H9 (cell line): ENCODE results near the gene CTIF. TPM values are rescaled to one million over a fixed set of nuclear protein-coding genes. Genes with fewer than 3 reads are reported as not detected.

ENCODE experiments used
- DNase-seq: peaks from one replicate; pipeline ENCODE4 v3.0.0-alpha.2; 2017
- H2AFZ ChIP-seq: one replicate; pipeline ENCODE4 v1.6.1; 2013; ENCODE audit warnings: mild to moderate bottlenecking, low read length, control low read depth, moderate library complexity
- H2AK5ac ChIP-seq: 2 replicates; pipeline ENCODE4 v1.6.1; 2013; ENCODE audit warnings: low read length, control low read depth, mixed read lengths; ENCODE audit not compliant: insufficient read length
- H2BK120ac ChIP-seq: one replicate; pipeline ENCODE4 v1.6.1; 2013; ENCODE audit warnings: low read depth, mild to moderate bottlenecking, low read length, control low read depth, inconsistent platforms; ENCODE audit not compliant: poor library complexity, severe bottlenecking
- H2BK12ac ChIP-seq: 2 replicates; pipeline ENCODE4 v1.6.1; 2013; ENCODE audit warnings: low read length, control low read depth, mixed read lengths, low read depth; ENCODE audit not compliant: insufficient read length
- H2BK15ac ChIP-seq: 2 replicates; pipeline ENCODE4 v1.6.1; 2013; ENCODE audit warnings: low read depth, low read length, control low read depth
- H2BK20ac ChIP-seq: one replicate; pipeline ENCODE4 v1.6.1; 2013; ENCODE audit warnings: low read depth, mild to moderate bottlenecking, low read length, control low read depth, inconsistent platforms; ENCODE audit not compliant: poor library complexity, severe bottlenecking
- H2BK5ac ChIP-seq: 2 replicates; pipeline ENCODE4 v1.6.1; 2013; ENCODE audit warnings: low read length, control low read depth, mixed read lengths; ENCODE audit not compliant: insufficient read length
- H3K14ac ChIP-seq: 2 replicates; pipeline ENCODE4 v1.6.1; 2013; ENCODE audit warnings: low read length, control low read depth; ENCODE audit not compliant: insufficient read depth
- H3K18ac ChIP-seq: 2 replicates; pipeline ENCODE4 v1.6.1; 2013; ENCODE audit warnings: low read depth, mild to moderate bottlenecking, mixed read lengths, low read length, control low read depth; ENCODE audit not compliant: insufficient read length
- H3K23ac ChIP-seq: 2 replicates; pipeline ENCODE4 v1.6.1; 2013; ENCODE audit warnings: low read length, control low read depth, mixed read lengths, low read depth; ENCODE audit not compliant: insufficient read length
- H3K23me2 ChIP-seq: 2 replicates; pipeline ENCODE4 v1.6.1; 2013; ENCODE audit warnings: low read depth, mild to moderate bottlenecking, mixed read lengths, low read length, control low read depth; ENCODE audit not compliant: insufficient read length, poor library complexity, severe bottlenecking
- H3K27ac ChIP-seq: 2 replicates; pipeline ENCODE4 v1.5.1; 2013; ENCODE audit warnings: low read length, control low read depth, mixed read lengths, low read depth; ENCODE audit not compliant: insufficient read length
- H3K27me3 ChIP-seq: 2 replicates; pipeline ENCODE4 v1.6.1; 2013; ENCODE audit warnings: low read length, control low read depth, inconsistent platforms; ENCODE audit not compliant: insufficient read depth
- H3K4ac ChIP-seq: 2 replicates; pipeline ENCODE4 v1.6.1; 2013; ENCODE audit warnings: low read depth, mild to moderate bottlenecking, control low read depth, inconsistent platforms, low read length, moderate library complexity
- H3K4me1 ChIP-seq: 2 replicates; pipeline ENCODE4 v1.6.1; 2013; ENCODE audit warnings: low read length, control low read depth, inconsistent platforms; ENCODE audit not compliant: insufficient read depth
- H3K4me2 ChIP-seq: 2 replicates; pipeline ENCODE4 v1.6.1; 2013; ENCODE audit warnings: low read length, control low read depth, mixed read lengths; ENCODE audit not compliant: insufficient read length, insufficient read depth
- H3K56ac ChIP-seq: 2 replicates; pipeline ENCODE4 v1.6.1; 2013; ENCODE audit warnings: low read depth, mild to moderate bottlenecking, mixed read lengths, low read length, control low read depth; ENCODE audit not compliant: insufficient read length
- H3K79me1 ChIP-seq: 2 replicates; pipeline ENCODE4 v1.6.1; 2013; ENCODE audit warnings: low read depth, mild to moderate bottlenecking, moderate library complexity, low read length, control low read depth, inconsistent platforms; ENCODE audit not compliant: insufficient read depth, poor library complexity, severe bottlenecking
- H3K79me2 ChIP-seq: 2 replicates; pipeline ENCODE4 v1.6.1; 2013; ENCODE audit warnings: low read length, control low read depth, inconsistent platforms; ENCODE audit not compliant: insufficient read depth
- H3K9ac ChIP-seq: 2 replicates; pipeline ENCODE4 v1.6.1; 2013; ENCODE audit warnings: low read length, control low read depth, mixed read lengths; ENCODE audit not compliant: insufficient read length; ENCODE audit errors: extremely low read depth
- H3K9me3 ChIP-seq: one replicate; pipeline ENCODE4 v1.6.1; 2013; ENCODE audit warnings: low read depth, low read length, inconsistent platforms; ENCODE audit not compliant: control insufficient read depth
- H3T11ph ChIP-seq: one replicate; pipeline ENCODE4 v1.6.1; 2013; ENCODE audit warnings: mild to moderate bottlenecking, low read length, control low read depth, inconsistent platforms
- H4K20me1 ChIP-seq: one replicate; pipeline ENCODE4 v1.6.1; 2013; ENCODE audit not compliant: control insufficient read depth, insufficient read length, insufficient read depth
- H4K5ac ChIP-seq: 2 replicates; pipeline ENCODE4 v1.6.1; 2013; ENCODE audit warnings: low read depth, mild to moderate bottlenecking, mixed read lengths, low read length, control low read depth; ENCODE audit not compliant: insufficient read length
- H4K8ac ChIP-seq: replicated peaks from 2 replicates; pipeline ENCODE4 v1.6.1; 2013; ENCODE audit warnings: low read length, control low read depth, mixed read lengths, low read depth; ENCODE audit not compliant: insufficient read length
- H4K91ac ChIP-seq: 2 replicates; pipeline ENCODE4 v1.6.1; 2013; ENCODE audit warnings: low read depth, mild to moderate bottlenecking, moderate library complexity, mixed read lengths, low read length, control low read depth; ENCODE audit not compliant: insufficient read length
- H3K27ac Mint-ChIP-seq, 3 experiments: 2 replicates in 2 of 3; 3 replicates in 1 of 3; pipeline ENCODE4 v1.8.0; 2020 to 2021; ENCODE audit warnings: mixed read lengths in 3 of 3, mild to moderate bottlenecking in 1 of 3, moderate library complexity in 1 of 3
- H3K27me3 Mint-ChIP-seq: 2 replicates; pipeline ENCODE4 v1.8.0; 2021; ENCODE audit warnings: low read depth, mild to moderate bottlenecking, moderate library complexity, mixed read lengths
- H3K36me3 Mint-ChIP-seq, 3 experiments: 2 replicates in 2 of 3; 3 replicates in 1 of 3; pipeline ENCODE4 v1.8.0; 2020 to 2021; ENCODE audit warnings: low read depth in 3 of 3, mixed read lengths in 3 of 3; ENCODE audit not compliant: insufficient read depth in 1 of 3
- H3K4me1 Mint-ChIP-seq, 2 experiments: 2 replicates each; pipeline ENCODE4 v1.8.0; 2020; ENCODE audit warnings: mixed read lengths in 2 of 2
- H3K4me3 Mint-ChIP-seq, 2 experiments: 2 replicates in 1 of 2; 3 replicates in 1 of 2; pipeline ENCODE4 v1.8.0; 2020 to 2021; ENCODE audit warnings: mild to moderate bottlenecking in 2 of 2, mixed read lengths in 2 of 2, moderate library complexity in 1 of 2
- H3K9me3 Mint-ChIP-seq, 2 experiments: 2 replicates in 1 of 2; 3 replicates in 1 of 2; pipeline ENCODE4 v1.8.0; 2020; ENCODE audit warnings: mild to moderate bottlenecking in 2 of 2, mixed read lengths in 2 of 2, moderate library complexity in 1 of 2
- WGBS: extraction: QIAGEN DNeasy Blood & Tissue Kit; methylation state at CpG from one replicate; pipeline ENCODE4 v1.1.7; 2013; ENCODE audit warnings: missing lambda C conversion rate, low lambda C conversion rate, mixed read lengths; ENCODE audit not compliant: insufficient read length; ENCODE audit errors: extremely low coverage; 5-methylcytosine and 5-hydroxymethylcytosine counted together
- total RNA-seq: library from RNA; stranded (reverse); gene quantifications from 2 replicates; pipeline ENCODE4 v1.2.1, GENCODE V29; 2021
- TF ChIP-seq, protein P1 (sequence below): fragments of 200-600 bp; sonication (generic); conservative IDR thresholded peaks from 3 replicates; pipeline ENCODE4 v1.8.0; 2021; ENCODE audit warnings: antibody characterized with exemption, mild to moderate bottlenecking

CTIF gene
- total RNA-seq, 1 experiment from 2014 or later = 15.8 TPM

DNA sequence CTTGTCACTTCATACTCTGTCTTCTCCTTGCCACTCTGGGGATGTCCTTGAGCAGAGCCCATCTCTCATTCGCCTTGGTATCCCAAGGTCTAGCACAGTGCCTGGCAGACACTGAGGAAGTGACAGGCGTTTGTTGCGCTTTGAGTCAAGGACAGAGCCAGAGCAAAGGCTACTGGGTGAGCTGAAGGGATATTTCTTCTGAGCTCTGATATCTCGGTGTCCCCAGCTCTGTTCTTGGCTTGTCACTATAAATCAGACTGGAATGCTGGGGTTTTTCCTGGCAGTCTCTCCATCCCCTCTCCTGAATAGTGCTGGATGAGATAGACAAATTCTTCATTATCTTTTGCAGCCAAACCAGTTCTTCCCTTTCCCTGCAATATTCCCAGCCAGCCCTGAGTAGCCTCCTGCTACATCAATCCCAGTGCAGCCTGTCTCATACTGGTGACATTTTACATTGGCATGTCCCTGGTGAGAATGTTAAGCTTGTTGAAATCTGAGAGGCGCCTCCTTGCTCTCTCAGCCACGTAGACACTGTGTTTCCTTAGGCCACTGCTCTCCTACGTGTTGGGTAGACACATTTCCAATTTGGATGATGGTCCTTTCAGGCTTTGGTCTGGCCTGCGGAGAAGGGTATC, 61.7 kb downstream of the CTIF start:
- H3K4me1 ChIP-seq = no peaks in the 10 kb centered on the region
- H3K79me2 ChIP-seq = no peaks in the 10 kb centered on the region
- H3K27me3 ChIP-seq = no peaks in the 10 kb centered on the region
- H3K18ac ChIP-seq = no peak overlapping the region
- no peak overlapping the region for H2BK20ac ChIP-seq
- no peak overlapping the region for H2AFZ ChIP-seq
- no peak overlapping the region for H3T11ph ChIP-seq
- H4K5ac ChIP-seq = no peak overlapping the region
- H2BK120ac ChIP-seq = no peak overlapping the region
- H3K9ac ChIP-seq = no peak overlapping the region
- Mint-ChIP-seq H3K4me3 (no peak overlapping the region), H3K9me3 (no peaks in the 10 kb centered on the region; a peak in 1 of 5 replicates), H3K27me3 (no peaks in the 10 kb centered on the region), H3K27ac (peak overlapping the region in 2 of 3 experiments; percentile 2 to 30; a peak in 2 of 7 replicates), H3K36me3 (no peaks in the 10 kb centered on the region; a peak in 1 of 7 replicates), H3K4me1 (peaks cover 18 to 20% of the 10 kb centered on the region in 2 experiments)
- no peak overlapping the region for H3K4me2 ChIP-seq
- H4K8ac ChIP-seq = no peak overlapping the region
- no peak overlapping the region for H2BK15ac ChIP-seq
- no peak overlapping the region for H3K23ac ChIP-seq
- H2BK12ac ChIP-seq = no peak overlapping the region
- no peak overlapping the region for H3K27ac ChIP-seq
- H3K56ac ChIP-seq = no peak overlapping the region
- no peaks in the 10 kb centered on the region for H3K23me2 ChIP-seq
- WGBS = no CpG with 5 or more reads among the region's 8 CpGs
- no peak overlapping the region for H2AK5ac ChIP-seq
- H3K79me1 ChIP-seq = no peaks in the 10 kb centered on the region
- no peak for DNase-seq
- H2BK5ac ChIP-seq = no peak overlapping the region
- H4K20me1 ChIP-seq = no peaks in the 10 kb centered on the region
- no peaks in the 10 kb centered on the region for H3K9me3 ChIP-seq
- no peak overlapping the region for H3K4ac ChIP-seq
- no peak overlapping the region; the same call in 1 of the 2 replicates for H3K14ac ChIP-seq
- TF ChIP-seq, protein P1, sequence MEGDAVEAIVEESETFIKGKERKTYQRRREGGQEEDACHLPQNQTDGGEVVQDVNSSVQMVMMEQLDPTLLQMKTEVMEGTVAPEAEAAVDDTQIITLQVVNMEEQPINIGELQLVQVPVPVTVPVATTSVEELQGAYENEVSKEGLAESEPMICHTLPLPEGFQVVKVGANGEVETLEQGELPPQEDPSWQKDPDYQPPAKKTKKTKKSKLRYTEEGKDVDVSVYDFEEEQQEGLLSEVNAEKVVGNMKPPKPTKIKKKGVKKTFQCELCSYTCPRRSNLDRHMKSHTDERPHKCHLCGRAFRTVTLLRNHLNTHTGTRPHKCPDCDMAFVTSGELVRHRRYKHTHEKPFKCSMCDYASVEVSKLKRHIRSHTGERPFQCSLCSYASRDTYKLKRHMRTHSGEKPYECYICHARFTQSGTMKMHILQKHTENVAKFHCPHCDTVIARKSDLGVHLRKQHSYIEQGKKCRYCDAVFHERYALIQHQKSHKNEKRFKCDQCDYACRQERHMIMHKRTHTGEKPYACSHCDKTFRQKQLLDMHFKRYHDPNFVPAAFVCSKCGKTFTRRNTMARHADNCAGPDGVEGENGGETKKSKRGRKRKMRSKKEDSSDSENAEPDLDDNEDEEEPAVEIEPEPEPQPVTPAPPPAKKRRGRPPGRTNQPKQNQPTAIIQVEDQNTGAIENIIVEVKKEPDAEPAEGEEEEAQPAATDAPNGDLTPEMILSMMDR = no peak
- H4K91ac ChIP-seq = no peak overlapping the region
